NT2/D1 (cell line): ENCODE results near the gene MEGF9.

Experiments
- SUZ12 ChIP-seq: IDR thresholded peaks from 2 replicates; pipeline ENCODE4 v1.6.1; 2011; ENCODE audit not compliant: insufficient read length, insufficient read depth; ENCODE audit errors: extremely low read depth
- YY1 ChIP-seq: IDR thresholded peaks from 2 replicates; pipeline ENCODE4 v1.6.1; 2011; ENCODE audit not compliant: insufficient read length, insufficient read depth
- ZNF274 ChIP-seq: IDR thresholded peaks from 2 replicates; pipeline ENCODE4 v1.6.1; 2011; ENCODE audit warnings: mild to moderate bottlenecking, low read depth, low read length

- TF ChIP-seq ZNF274, result no peak
- no peak for TF ChIP-seq YY1
- no peak for TF ChIP-seq SUZ12
Measured at GRCh38 chr9:120609636-120610035, 104.6 kb downstream of the MEGF9 start.
